Common myeloid progenitor, CD34-positive (primary cell): ENCODE measurements around the gene PCAT7.
A peak's percentile ranks its signal among the peaks of the same experiment; 100 is the strongest.

Experiments used
- CTCF ChIA-PET: fragments of 350-600 bp; sonication (Branson Sonifier 250); formaldehyde crosslinking; loops from one replicate; lab custom pipeline; 2021; ENCODE audit warnings: antibody characterized with exemption; lab: Charles Lee
- POLR2A ChIA-PET: fragments of 350-600 bp; sonication (Branson Sonifier 250); formaldehyde crosslinking; loops from one replicate; lab custom pipeline; 2021; ENCODE audit warnings: antibody characterized with exemption; lab: Charles Lee
- DNase-seq, 3 donors: peaks; one replicate each; pipeline versions ENCODE4 v3.0.0 to v3.0.0-alpha.2; 2013
- H3K27ac ChIP-seq, 2 experiments: 1 replicate in 1 of 2; 2 replicates in 1 of 2; pipeline ENCODE4 v1.7.0; 2013; ENCODE audit warnings: inconsistent platforms in 2 of 2, low read length in 2 of 2, mild to moderate bottlenecking in 2 of 2, low read depth in 1 of 2, moderate library complexity in 1 of 2; ENCODE audit not compliant: severe bottlenecking in 2 of 2, insufficient read depth in 1 of 2, poor library complexity in 1 of 2
- H3K27me3 ChIP-seq, 5 experiments: replicated peaks in 2 of 5; 1 replicate in 3 of 5; 2 replicates in 2 of 5; pipeline versions ENCODE4 v1.6.1 to v1.7.0; 2013; ENCODE audit warnings: low read length in 4 of 5, mild to moderate bottlenecking in 2 of 5, moderate library complexity in 2 of 5, inconsistent platforms in 1 of 5; ENCODE audit not compliant: insufficient read depth in 5 of 5, control insufficient read depth in 4 of 5
- H3K36me3 ChIP-seq, 4 experiments: 1 replicate in 2 of 4; 2 replicates in 2 of 4; pipeline versions ENCODE4 v1.6.1 to v1.7.0; 2013; ENCODE audit warnings: low read length in 3 of 4, control low read depth in 1 of 4, mild to moderate bottlenecking in 1 of 4; ENCODE audit not compliant: control insufficient read depth in 4 of 4, insufficient read depth in 4 of 4
- H3K4me1 ChIP-seq, 4 experiments: 1 replicate in 3 of 4; 2 replicates in 1 of 4; pipeline versions ENCODE4 v1.6.1 to v1.7.1; 2013; ENCODE audit warnings: low read length in 3 of 4, mild to moderate bottlenecking in 3 of 4, control low read depth in 1 of 4, inconsistent platforms in 1 of 4, moderate library complexity in 1 of 4; ENCODE audit not compliant: control insufficient read depth in 4 of 4, insufficient read depth in 4 of 4; ENCODE audit errors: control extremely low read depth in 1 of 4
- H3K4me3 ChIP-seq, 7 experiments: 1 replicate in 4 of 7; 2 replicates in 3 of 7; pipeline versions ENCODE4 v1.5.1 to v1.7.0; 2013; ENCODE audit warnings: mild to moderate bottlenecking in 7 of 7, low read length in 6 of 7, moderate library complexity in 6 of 7, inconsistent platforms in 2 of 7, low read depth in 2 of 7, control low read depth in 1 of 7; ENCODE audit not compliant: insufficient read depth in 4 of 7, control insufficient read depth in 1 of 7; ENCODE audit errors: extremely low read depth in 1 of 7
- H3K9me3 ChIP-seq, 5 experiments: 1 replicate in 4 of 5; 2 replicates in 1 of 5; pipeline versions ENCODE4 v1.6.1 to v1.7.1; 2013; ENCODE audit warnings: low read length in 4 of 5, mild to moderate bottlenecking in 2 of 5, inconsistent platforms in 1 of 5, low read depth in 1 of 5, moderate library complexity in 1 of 5; ENCODE audit not compliant: control insufficient read depth in 4 of 5, insufficient read depth in 2 of 5; ENCODE audit errors: control extremely low read depth in 1 of 5
- WGBS: methylation state at CpG from one replicate; pipeline ENCODE4 v1.1.5; 2013; ENCODE audit not compliant: insufficient coverage; 5-methylcytosine and 5-hydroxymethylcytosine counted together

The PCAT7 gene

GRCh38 chr9:94576131-94576530 is 21.2 kb downstream of the PCAT7 start:
- peak in 2 of 3 donors; percentile 26 to 33 for DNase-seq
- ChIA-PET CTCF (no interaction called here), POLR2A (no interaction called here)
- Histone ChIP-seq H3K27me3 (peaks cover 0 to 5% (median 0%) of the 10 kb centered on the region in 5 experiments), H3K27ac (no peak overlapping the region), H3K9me3 (no peaks in the 10 kb centered on the region), H3K36me3 (no peaks in the 10 kb centered on the region), H3K4me3 (no peak overlapping the region), H3K4me1 (peaks cover 0 to 10% (median 2%) of the 10 kb centered on the region in 4 experiments)
- 71% methylated on average over 2 of the region's 2 CpGs for WGBS

DNA sequence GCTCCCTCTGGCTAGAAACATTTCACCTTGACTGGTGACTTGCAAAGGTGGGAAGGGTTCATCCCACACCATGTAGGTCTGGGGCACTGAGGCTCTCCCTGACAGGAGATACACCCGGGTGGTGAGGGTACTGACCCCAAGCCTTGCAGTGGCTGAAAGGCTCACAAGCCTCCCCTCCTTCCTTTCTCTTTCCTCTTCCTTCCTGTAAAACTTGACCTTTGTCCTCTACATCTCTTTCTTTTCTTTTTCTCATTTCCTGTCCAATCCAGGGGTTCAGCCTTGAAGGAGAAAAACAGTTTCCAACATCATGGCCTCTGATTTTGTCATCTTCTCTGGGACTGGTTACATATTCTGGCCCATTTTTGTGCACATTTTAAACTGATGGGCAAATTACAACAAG is 22.2 kb downstream of the PCAT7 start:
- 0% methylated on average over 1 of the region's 1 CpG for WGBS
- H3K36me3 ChIP-seq: no peaks in the 10 kb centered on the region
- H3K27me3 ChIP-seq: no peaks in the 10 kb centered on the region
- H3K4me1 ChIP-seq: peaks cover 0 to 10% (median 2%) of the 10 kb centered on the region in 4 experiments
- no peak for DNase-seq
- POLR2A ChIA-PET: no interaction called here
- H3K27ac ChIP-seq: no peak overlapping the region
- CTCF ChIA-PET: no interaction called here
- no peak overlapping the region for H3K4me3 ChIP-seq
- no peaks in the 10 kb centered on the region for H3K9me3 ChIP-seq

DNA sequence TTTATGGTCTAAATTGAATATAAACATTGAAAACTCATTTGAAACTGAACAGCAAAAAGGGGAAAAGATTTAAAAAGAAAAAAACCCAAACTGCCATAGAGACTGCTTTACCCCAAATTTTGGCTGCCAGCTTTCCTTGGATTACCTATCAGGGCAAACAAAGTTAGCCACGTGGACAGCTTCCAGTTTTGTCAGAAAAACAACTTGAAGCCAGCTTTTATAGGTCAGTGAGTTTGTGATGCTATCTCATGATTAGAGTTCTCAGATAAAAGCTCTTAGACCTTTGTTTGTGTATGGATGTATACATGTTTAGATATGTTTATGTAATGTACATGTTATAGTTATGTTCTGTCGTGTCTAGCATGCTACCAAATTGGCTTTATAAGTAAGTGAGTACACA is 22.7 kb downstream of the PCAT7 start:
- no peaks in the 10 kb centered on the region for H3K27me3 ChIP-seq
- no peaks in the 10 kb centered on the region for H3K9me3 ChIP-seq
- 88% methylated on average over 1 of the region's 2 CpGs for WGBS
- peaks cover 0 to 10% (median 2%) of the 10 kb centered on the region in 4 experiments for H3K4me1 ChIP-seq
- H3K36me3 ChIP-seq: no peaks in the 10 kb centered on the region
- DNase-seq: no peak
- no peak overlapping the region for H3K4me3 ChIP-seq
- ChIA-PET POLR2A (no interaction called here), CTCF (no interaction called here)
- no peak overlapping the region for H3K27ac ChIP-seq

DNA sequence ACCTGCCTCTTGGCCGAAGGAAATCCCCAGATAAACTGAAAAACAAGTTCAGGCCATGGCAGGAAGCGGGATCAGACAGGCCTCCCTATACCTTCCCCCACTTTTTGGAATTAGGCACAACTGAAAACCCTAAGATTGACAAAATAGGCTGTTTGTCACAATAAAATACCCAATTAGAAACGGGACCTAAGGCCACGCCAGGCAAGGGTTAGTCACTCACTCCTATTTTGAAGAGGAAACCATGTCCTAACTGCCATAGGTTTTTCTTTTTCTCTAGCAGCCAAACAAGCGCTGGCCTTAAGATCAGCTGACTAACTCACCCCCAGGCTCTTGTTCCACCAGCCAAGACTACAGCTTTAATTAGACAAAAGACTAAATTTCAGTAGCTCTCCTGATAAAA is 26.8 kb downstream of the PCAT7 start:
- CTCF ChIA-PET: no interaction called here
- H3K27me3 ChIP-seq: no peaks in the 10 kb centered on the region
- H3K27ac ChIP-seq: no peak overlapping the region
- no peak for DNase-seq
- H3K4me3 ChIP-seq: no peak overlapping the region
- POLR2A ChIA-PET: no interaction called here
- H3K36me3 ChIP-seq: no peaks in the 10 kb centered on the region
- no peaks in the 10 kb centered on the region for H3K9me3 ChIP-seq
- 91% methylated on average over 4 of the region's 5 CpGs for WGBS
- H3K4me1 ChIP-seq: no peaks in the 10 kb centered on the region

DNA sequence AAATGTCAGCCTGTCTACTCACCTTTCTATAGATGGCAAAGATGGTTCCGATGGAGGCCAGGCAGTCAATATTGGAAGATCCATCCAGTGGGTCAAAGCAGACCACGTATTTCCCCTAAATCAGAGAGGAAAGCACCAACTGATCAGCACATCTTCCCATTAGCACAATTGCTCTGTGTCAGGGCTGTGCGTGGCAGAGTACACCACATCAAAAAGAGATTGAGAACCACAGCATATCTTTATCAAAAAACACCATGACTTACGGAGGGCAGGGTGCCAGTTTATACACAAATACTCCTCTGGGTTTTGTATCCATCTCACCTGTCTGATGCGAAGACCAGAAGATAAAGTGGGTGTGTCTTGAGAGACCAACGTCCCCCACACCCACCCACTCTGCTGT is 29.7 kb downstream of the PCAT7 start:
- no peak overlapping the region for H3K4me3 ChIP-seq
- no peak for DNase-seq
- no peaks in the 10 kb centered on the region for H3K36me3 ChIP-seq
- POLR2A ChIA-PET: no interaction called here
- H3K9me3 ChIP-seq: no peaks in the 10 kb centered on the region
- 84% methylated on average over 4 of the region's 6 CpGs for WGBS
- H3K4me1 ChIP-seq: no peaks in the 10 kb centered on the region
- no peak overlapping the region for H3K27ac ChIP-seq
- H3K27me3 ChIP-seq: no peaks in the 10 kb centered on the region
- CTCF ChIA-PET: interaction anchor here (1.6 kb wide), 1 partner anchor 13 kb away, joined by 3 read pairs; no protein-coding TSS in a partner anchor

DNA sequence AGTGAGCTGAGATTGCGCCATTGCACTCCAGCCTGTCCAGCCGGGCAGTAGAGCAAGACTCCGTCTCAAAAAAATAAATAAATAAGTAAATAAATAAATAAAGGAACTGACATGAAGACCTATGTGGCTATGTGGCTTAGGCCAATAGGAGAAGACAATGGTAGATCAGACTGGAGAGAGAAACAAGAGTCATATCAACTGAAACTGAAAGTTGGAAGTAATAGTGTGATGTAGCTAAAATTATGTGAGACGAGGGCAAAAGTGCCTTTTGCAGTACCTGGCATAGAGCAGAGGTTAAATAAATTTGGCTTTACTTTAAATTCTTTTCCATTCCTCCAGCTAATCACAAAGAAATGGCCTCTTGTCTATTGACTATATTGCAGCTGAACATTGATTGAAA is 31.4 kb downstream of the PCAT7 start:
- WGBS: no CpG with 5 or more reads among the region's 4 CpGs
- Histone ChIP-seq H3K27me3 (peaks cover 0 to 4% (median 0%) of the 10 kb centered on the region in 5 experiments), H3K4me1 (no peaks in the 10 kb centered on the region), H3K36me3 (no peaks in the 10 kb centered on the region), H3K9me3 (no peaks in the 10 kb centered on the region), H3K4me3 (no peak overlapping the region), H3K27ac (no peak overlapping the region)
- CTCF ChIA-PET: interaction anchor here (1.6 kb wide), 1 partner anchor 14 kb away, joined by 3 read pairs; no protein-coding TSS in a partner anchor
- DNase-seq: peak in 2 of 3 donors; percentile 11 to 24
- POLR2A ChIA-PET: no interaction called here

- Histone ChIP-seq H3K4me3 (no peak overlapping the region), H3K9me3 (no peaks in the 10 kb centered on the region), H3K27ac (no peak overlapping the region), H3K27me3 (peaks cover 0 to 6% (median 2%) of the 10 kb centered on the region in 5 experiments), H3K4me1 (no peaks in the 10 kb centered on the region), H3K36me3 (no peaks in the 10 kb centered on the region)
- CTCF ChIA-PET: no interaction called here
- DNase-seq: no peak
- POLR2A ChIA-PET: no interaction called here
- 82% methylated on average over 9 of the region's 9 CpGs for WGBS
Observed at GRCh38 chr9:94586814-94587213, 31.9 kb downstream of the PCAT7 start.
